ENCODE measurements around the gene SVIL.

DNA sequence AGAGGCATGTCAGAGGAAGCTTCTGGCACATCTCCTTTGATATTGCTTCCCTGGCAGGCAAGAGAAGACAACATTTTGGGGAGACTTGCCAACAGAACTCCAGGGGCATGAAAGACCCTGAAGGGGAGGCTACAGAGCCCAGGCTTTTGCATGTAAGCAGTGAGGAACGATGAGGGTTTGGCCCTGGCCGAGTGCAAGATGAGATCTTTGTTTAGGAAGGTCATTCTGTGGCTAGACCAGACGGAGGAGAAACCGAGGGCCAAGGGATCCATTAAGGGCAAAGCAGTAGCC lies 3.8 kb downstream of the SVIL start:
- no peak for TF ChIP-seq POLR2A (IDR thresholded peaks at IDR 0.05; ENCODE audit: low read length)
- TF ChIP-seq GATA1 (IDR thresholded peaks at IDR 0.05; ENCODE audit: low read depth, low read length), result no peak

Data from erythroblast (primary cell).